RPMI7951 (cell line): Measurements from ENCODE around the gene OR10H5. TPM values are rescaled to one million over a fixed set of nuclear protein-coding genes. Genes with fewer than 3 reads are reported as not detected.
"Not testable (repeated sequence)": the region's sequence is repeated elsewhere in the genome, so short reads cannot be mapped to it uniquely, and the experiment has no call there.

Source experiments
- DNase-seq: peaks from one replicate; pipeline ENCODE4 v3.0.0-alpha.2; 2012; ENCODE audit warnings: low read depth
- total RNA-seq: library from RNA; depleted of rRNA; stranded (reverse); fragments of >200 nt; shearing (Covaris generic); gene quantifications from 2 replicates; pipeline ENCODE4 v1.2.3, GENCODE V29; 2014; rRNA removed

Gene OR10H5
- total RNA-seq, 1 experiment from 2014 or later, result not detected

GRCh38 chr19:15843894-15844222 lies 56.4 kb downstream of the OR10H5 start:
- DNase-seq, result not testable (repeated sequence)

- DNase-seq, result no peak
Observed at GRCh38 chr19:15846923-15847322, 59.5 kb downstream of the OR10H5 start.

- no peak for DNase-seq
Observed at GRCh38 chr19:15850385-15850784, 62.9 kb downstream of the OR10H5 start.

Other genes starting within 250 kb of the OR10H5 start
- gene CYP4F8, start 172.4 kb upstream of the OR10H5 start, total RNA-seq, result not detected in 2 replicates
- not detected in 2 replicates for gene CYP4F3, start 146.8 kb upstream of the OR10H5 start, total RNA-seq
- gene CYP4F12, start 114.6 kb upstream of the OR10H5 start, total RNA-seq, result 0.20 TPM in 1 of 2 replicates, not detected in the other
- not detected in 2 replicates for gene OR10H2, start 59.6 kb upstream of the OR10H5 start, total RNA-seq
- gene OR10H3, start 49.7 kb upstream of the OR10H5 start, total RNA-seq, result not detected in 2 replicates
- gene OR10H1, start 28.0 kb downstream of the OR10H5 start, total RNA-seq, result not detected in 2 replicates
- not detected in 2 replicates for gene CYP4F2, start 110.4 kb downstream of the OR10H5 start, total RNA-seq
- not detected in 2 replicates for gene CYP4F11, start 146.9 kb downstream of the OR10H5 start, total RNA-seq
- not detected in 2 replicates for gene OR10H4, start 161.3 kb downstream of the OR10H5 start, total RNA-seq